Breast epithelium (tissue), 4 donors: ENCODE data around the gene YIPF4. TPM values are rescaled to one million over a fixed set of nuclear protein-coding genes. Genes with fewer than 3 reads are reported as not detected.

ENCODE experiments used
- DNase-seq, 2 donors: peaks; one replicate each; pipeline ENCODE4 v3.0.0-alpha.2; 2019; ENCODE audit warnings: low spot score in 2 of 2
- H3K27ac ChIP-seq, 2 donors: fragments of 200-600 bp; sonication (generic) in 1 of 2; one replicate each; pipeline ENCODE4 v1.5.1; 2016 to 2019; ENCODE audit warnings: mild to moderate bottlenecking in 1 of 2
- H3K27me3 ChIP-seq, 2 donors: fragments of 200-600 bp; sonication (generic) in 1 of 2; one replicate each; pipeline versions ENCODE4 v1.5.1 to v1.6.0; 2017 to 2019; ENCODE audit warnings: control low read depth in 1 of 2, mild to moderate bottlenecking in 1 of 2
- H3K36me3 ChIP-seq: fragments of 200-600 bp; one replicate; pipeline ENCODE4 v1.5.1; 2019
- H3K4me1 ChIP-seq, 2 donors: fragments of 200-600 bp; sonication (generic); one replicate each; pipeline ENCODE4 v1.5.1; 2016 to 2019; ENCODE audit warnings: control low read depth in 1 of 2
- H3K4me3 ChIP-seq, 3 donors: fragments of 200-600 bp; sonication (generic); 1 replicate in 2 of 3; 2 replicates in 1 of 3; pipeline ENCODE4 v1.5.1; 2016 to 2019; ENCODE audit warnings: mild to moderate bottlenecking in 3 of 3, moderate library complexity in 2 of 3
- H3K9me3 ChIP-seq, 2 donors: fragments of 200-600 bp; sonication (generic) in 1 of 2; one replicate each; pipeline ENCODE4 v1.5.1; 2016 to 2019; ENCODE audit warnings: control low read depth in 1 of 2
- CTCF ChIP-seq, 3 donors: fragments of 450-650 bp; IDR thresholded peaks; one replicate each; pipeline ENCODE4 v1.5.1; 2016 to 2017; ENCODE audit warnings: antibody characterized with exemption in 3 of 3, mild to moderate bottlenecking in 3 of 3, moderate library complexity in 3 of 3
- POLR2A ChIP-seq: fragments of 450-650 bp; IDR thresholded peaks from one replicate; pipeline ENCODE4 v1.6.1; 2016; ENCODE audit warnings: antibody characterized with exemption, mild to moderate bottlenecking, moderate library complexity
- POLR2AphosphoS5 ChIP-seq, 3 donors: sonication (generic); formaldehyde crosslinking; IDR thresholded peaks; one replicate each; pipeline ENCODE4 v1.6.1; 2017; ENCODE audit warnings: antibody characterized with exemption in 3 of 3
- intact Hi-C: fragments of 100-400 bp; cut with DNase I; formaldehyde crosslinking; loops from one replicate; pipeline ENCODE4 v1.15.1; 2023; ENCODE audit warnings: low total_unique reads
- total RNA-seq, 3 donors: library from RNA; depleted of rRNA; stranded (reverse); fragments of >200 nt; gene quantifications; one replicate each; pipeline ENCODE4 v1.1.0, GENCODE V29; 2016

The YIPF4 gene
- total RNA-seq, 3 donors from 2014 or later: 14.7 to 44.5 (median 16.8) TPM

GRCh38 chr2:32237488-32237887, 40.2 kb upstream of the YIPF4 start:
- intact Hi-C loops: no loop called here
- DNase-seq: no peak
- no peak for TF ChIP-seq POLR2AphosphoS5 (IDR thresholded peaks at IDR 0.05)
- TF ChIP-seq CTCF (IDR thresholded peaks at IDR 0.05): no peak
- TF ChIP-seq POLR2A: no peak
- Histone ChIP-seq H3K4me3 (no peak overlapping the region), H3K9me3 (no peaks in the 10 kb centered on the region), H3K27ac (no peak overlapping the region), H3K36me3 (no peaks in the 10 kb centered on the region), H3K27me3 (no peaks in the 10 kb centered on the region), H3K4me1 (no peaks in the 10 kb centered on the region)

DNA sequence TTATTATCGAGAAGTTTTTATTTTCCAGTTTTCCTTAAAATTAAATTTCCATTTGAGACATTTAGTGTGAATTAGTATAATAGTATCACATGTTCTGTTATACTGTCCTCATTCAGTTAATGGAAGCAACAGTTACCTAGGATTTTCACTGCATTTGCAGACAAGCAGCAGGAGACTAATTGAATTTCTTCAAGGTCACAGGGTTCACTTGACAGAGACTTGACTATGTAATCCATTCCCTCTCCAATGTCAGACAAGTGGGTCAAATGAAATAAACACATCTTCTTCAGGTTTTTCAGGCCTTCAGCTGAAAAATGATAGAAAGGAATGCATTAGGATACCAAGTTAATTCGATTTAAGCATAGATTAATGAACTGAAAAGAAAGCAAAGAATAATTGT, 39.7 kb upstream of the YIPF4 start:
- Histone ChIP-seq H3K36me3 (no peaks in the 10 kb centered on the region), H3K27me3 (no peaks in the 10 kb centered on the region), H3K27ac (no peak overlapping the region), H3K4me3 (no peak overlapping the region), H3K9me3 (no peaks in the 10 kb centered on the region), H3K4me1 (no peaks in the 10 kb centered on the region)
- DNase-seq: no peak
- intact Hi-C loops: no loop called here
- TF ChIP-seq POLR2A (no peak), CTCF (IDR thresholded peaks at IDR 0.05) (no peak), POLR2AphosphoS5 (IDR thresholded peaks at IDR 0.05) (no peak)

DNA sequence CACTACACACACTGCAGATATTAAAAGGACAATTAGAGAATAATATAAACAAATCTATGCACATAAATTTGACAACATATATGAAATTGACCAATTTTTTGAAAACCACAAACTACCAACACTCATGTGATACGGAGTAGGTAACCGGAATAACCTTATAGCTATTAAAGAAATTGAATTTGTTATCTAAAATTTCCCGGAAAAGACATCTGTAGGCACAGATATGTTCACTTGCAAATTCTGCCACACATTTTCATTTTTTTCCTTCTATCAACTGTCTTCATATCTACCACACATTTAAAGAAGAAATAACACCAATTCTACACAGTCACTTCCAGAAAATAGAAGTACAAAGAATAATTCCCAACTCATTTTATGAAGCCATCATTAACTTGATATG, 35.4 kb upstream of the YIPF4 start:
- Histone ChIP-seq H3K4me1 (no peaks in the 10 kb centered on the region), H3K4me3 (no peak overlapping the region), H3K27me3 (no peaks in the 10 kb centered on the region), H3K36me3 (no peaks in the 10 kb centered on the region), H3K9me3 (no peaks in the 10 kb centered on the region), H3K27ac (no peak overlapping the region)
- intact Hi-C loops: no loop called here
- no peak for DNase-seq
- no peak for TF ChIP-seq POLR2AphosphoS5 (IDR thresholded peaks at IDR 0.05)
- TF ChIP-seq CTCF (IDR thresholded peaks at IDR 0.05): no peak
- TF ChIP-seq POLR2A: no peak

DNA sequence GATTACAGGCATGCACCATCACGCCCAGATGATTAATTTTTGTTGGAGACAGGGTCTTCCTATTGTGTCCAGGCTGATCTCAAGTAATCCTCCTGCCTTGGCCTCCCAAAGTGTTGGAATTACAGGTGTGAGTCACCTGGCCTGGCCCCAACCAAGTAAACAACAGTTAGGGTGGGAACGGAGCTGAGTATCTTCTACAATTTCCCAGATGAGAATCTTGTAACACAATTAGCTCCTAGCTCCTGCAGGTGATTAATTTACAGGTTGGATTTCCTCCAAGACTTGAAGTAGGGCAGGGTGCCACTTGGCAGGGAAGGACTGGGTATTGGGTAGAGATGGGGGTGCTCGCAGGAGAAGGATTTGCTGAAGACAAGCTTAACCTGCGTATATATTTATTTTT, 30.8 kb upstream of the YIPF4 start:
- Histone ChIP-seq H3K9me3 (no peaks in the 10 kb centered on the region), H3K27me3 (no peaks in the 10 kb centered on the region), H3K27ac (no peak overlapping the region), H3K36me3 (no peaks in the 10 kb centered on the region), H3K4me1 (no peaks in the 10 kb centered on the region), H3K4me3 (no peak overlapping the region)
- TF ChIP-seq POLR2AphosphoS5 (IDR thresholded peaks at IDR 0.05): no peak
- TF ChIP-seq POLR2A: no peak
- TF ChIP-seq CTCF (IDR thresholded peaks at IDR 0.05): no peak
- intact Hi-C loops: no loop called here
- no peak for DNase-seq

- no peak for DNase-seq
- Histone ChIP-seq H3K4me3 (no peak overlapping the region), H3K27ac (no peak overlapping the region), H3K4me1 (no peaks in the 10 kb centered on the region), H3K9me3 (no peaks in the 10 kb centered on the region), H3K36me3 (no peaks in the 10 kb centered on the region), H3K27me3 (no peaks in the 10 kb centered on the region)
- intact Hi-C loops: no loop called here
- TF ChIP-seq CTCF (IDR thresholded peaks at IDR 0.05): no peak
- no peak for TF ChIP-seq POLR2A
- TF ChIP-seq POLR2AphosphoS5 (IDR thresholded peaks at IDR 0.05): no peak
These were observed 29.4 kb upstream of the YIPF4 start for GRCh38 chr2:32248299-32248698.
